HG03439 (cell line): Measurements from ENCODE around the gene TEX44.

ENCODE experiments used
- ATAC-seq: cut with Tn5 transposase; IDR thresholded peaks from one replicate; pipeline ENCODE4 v1.9.1; 2021; ENCODE audit warnings: mild to moderate bottlenecking, moderate library complexity; ENCODE audit not compliant: unreplicated experiment

TEX44 gene

DNA sequence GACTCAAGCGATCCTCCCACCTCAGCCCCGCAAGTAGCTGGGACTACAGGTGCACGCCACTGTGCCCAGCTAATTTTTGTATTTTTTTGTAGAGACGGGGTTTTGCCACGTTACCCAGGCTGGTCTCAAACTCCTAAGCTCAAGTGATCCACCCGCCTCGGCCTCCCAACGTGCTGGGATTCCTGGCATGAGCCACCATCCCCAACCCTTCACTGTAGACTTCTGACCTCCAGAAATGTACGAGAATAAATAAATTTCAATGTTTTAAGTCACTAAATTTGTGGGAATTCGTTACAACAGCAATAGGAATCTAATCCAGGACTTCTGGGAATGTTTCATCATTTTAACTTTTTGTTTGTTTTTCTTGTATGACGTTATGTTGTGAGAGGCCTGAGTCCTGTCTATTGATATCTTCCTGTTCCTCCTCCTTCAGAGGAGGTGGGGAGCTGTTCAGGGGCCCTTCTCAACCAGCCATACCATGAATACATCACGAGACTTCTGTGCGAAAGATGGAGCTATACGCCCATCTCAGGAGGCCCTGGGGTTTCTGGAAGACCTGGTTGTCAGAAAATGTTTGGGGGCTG, 40.0 kb downstream of the TEX44 start:
- no peak for ATAC-seq

DNA sequence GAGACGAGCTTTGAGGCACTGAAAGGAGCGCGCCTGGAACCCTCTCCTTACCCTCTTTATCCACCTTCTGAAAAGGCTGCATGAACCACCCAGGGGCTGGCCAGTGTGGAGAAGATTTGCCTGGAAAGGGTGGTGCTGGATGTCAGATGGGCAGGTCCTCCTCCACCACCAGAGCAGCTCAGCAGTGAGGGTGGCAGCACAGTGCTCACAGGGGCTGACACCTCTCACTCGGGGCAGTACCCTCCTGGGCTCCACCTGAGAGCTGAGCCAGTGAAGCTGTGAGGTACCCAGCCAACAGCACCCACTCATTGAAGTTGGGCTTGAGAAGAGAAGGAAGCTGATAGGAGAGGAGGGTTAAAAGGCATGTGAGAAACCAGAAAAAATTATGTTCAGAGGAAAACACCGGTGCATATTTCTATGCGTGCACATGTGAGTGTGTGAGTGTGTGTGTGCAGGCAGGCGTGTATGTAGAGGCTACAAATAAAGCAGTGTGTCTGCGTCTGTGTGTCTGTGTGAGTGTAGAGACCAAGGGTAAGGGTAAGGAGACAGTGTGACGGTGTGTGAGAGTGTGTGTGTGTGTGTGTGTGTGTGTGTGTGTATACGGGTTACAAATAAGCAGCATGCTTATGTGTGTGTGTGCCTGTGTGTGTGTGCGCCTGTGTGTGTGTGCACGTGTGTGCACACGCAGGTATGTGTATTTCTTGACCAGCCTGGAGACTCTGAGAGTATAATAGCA, 40.7 kb downstream of the TEX44 start:
- ATAC-seq = no peak

DNA sequence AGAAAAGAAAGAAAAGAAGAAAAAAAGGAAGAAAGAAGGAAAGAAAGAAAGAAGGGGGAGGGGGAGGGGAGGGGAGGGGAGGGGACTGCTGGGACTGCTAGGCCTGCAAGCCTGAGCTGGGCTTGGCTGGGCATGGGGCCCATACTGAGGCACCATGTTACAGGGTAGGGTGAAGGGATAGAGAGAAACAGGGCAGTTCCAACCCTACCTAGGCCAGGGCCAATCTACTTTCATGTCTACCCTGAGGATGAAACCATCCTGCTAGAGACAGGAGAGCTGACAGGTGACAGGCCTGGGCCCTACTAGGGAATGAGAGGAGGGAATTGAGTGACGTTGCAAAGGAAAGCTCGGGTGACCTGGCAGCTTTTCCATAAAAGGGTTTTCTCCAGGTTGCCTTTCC, 41.7 kb downstream of the TEX44 start:
- ATAC-seq = no peak

DNA sequence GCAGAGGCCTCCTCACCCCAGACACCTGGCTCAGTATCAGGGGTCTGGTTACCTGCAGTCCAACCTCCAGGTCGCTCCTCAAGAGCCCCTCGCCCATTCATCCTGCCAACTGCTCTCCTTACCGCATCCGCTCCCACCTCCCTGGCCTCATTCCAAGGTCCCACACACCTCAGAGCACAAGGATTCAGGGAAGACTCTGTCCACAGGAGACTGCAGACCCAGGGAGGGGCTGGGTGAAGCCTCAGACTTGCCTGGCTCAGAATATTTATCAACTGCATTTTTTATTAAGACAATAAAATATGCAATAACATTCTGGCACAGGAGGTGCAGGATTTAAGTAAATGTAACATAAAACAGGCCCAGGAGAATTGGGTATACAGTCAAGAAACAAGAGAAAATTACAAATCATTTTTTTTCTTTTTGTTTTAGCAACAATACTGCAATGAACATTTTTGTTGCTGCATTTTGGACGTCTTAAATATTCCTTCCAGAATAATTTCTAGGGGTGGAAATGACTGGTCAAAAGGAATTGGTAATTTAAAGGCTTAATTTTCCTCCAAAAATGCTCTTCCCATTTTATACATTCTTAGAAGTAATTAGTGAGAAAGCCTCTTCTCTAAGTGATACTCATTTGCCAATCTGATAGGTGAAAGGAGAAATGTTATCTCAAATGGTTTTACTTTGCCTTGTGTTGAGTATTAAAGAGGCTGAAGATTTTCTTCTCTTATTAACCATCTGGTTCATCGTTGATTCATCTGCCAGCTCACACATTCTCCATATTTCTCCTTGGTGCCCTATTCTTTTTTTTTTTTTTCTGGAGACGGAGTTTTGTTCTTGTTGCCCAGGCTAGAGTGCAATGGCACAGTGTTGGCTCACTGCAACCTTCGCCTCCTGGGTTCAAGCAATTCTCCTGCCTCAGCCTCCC, 42.5 kb downstream of the TEX44 start:
- ATAC-seq = no peak

DNA sequence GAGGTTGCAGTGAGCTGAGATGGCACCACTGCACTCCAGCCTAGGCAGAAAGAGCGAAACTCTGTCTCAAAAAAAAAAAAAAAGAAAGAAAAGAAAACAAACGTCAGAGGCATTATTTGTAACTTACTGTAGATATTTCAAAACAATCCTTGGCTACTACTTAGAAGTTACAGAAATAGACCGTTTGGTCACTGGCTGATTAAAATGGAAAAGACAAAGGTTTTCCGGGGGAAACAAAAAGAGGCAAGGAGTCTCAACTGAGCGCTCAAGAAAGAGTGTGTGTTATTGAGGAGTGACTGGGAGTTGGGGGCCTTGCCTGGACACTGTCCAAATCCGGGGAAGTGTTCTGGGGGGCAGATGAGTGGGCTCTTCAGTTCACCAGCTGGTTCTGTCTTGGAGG, 47.6 kb downstream of the TEX44 start:
- ATAC-seq = no peak

DNA sequence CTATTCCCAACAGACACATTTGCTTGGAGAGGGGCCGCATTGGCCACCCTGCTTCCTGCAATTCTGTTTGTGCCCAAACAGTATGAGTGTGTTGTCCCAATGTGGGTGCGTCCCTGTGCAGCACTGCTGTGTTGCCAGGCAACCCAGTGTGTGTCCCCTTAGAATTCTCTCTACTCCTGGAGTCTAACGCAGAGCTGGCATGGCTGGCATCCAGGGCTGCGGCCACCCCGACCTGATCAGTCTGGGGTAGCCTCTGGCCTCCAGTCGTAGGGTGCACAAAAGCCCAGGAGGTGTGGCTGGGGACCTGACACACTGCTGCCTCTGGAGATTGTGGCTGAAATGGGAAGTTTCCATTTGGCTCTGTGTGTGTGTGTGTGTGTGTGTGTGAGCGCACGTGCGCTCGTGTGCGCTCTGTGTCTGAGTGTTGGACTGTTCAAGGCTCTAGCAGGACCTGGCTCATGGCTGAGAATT, 48.0 kb downstream of the TEX44 start:
- ATAC-seq = no peak

DNA sequence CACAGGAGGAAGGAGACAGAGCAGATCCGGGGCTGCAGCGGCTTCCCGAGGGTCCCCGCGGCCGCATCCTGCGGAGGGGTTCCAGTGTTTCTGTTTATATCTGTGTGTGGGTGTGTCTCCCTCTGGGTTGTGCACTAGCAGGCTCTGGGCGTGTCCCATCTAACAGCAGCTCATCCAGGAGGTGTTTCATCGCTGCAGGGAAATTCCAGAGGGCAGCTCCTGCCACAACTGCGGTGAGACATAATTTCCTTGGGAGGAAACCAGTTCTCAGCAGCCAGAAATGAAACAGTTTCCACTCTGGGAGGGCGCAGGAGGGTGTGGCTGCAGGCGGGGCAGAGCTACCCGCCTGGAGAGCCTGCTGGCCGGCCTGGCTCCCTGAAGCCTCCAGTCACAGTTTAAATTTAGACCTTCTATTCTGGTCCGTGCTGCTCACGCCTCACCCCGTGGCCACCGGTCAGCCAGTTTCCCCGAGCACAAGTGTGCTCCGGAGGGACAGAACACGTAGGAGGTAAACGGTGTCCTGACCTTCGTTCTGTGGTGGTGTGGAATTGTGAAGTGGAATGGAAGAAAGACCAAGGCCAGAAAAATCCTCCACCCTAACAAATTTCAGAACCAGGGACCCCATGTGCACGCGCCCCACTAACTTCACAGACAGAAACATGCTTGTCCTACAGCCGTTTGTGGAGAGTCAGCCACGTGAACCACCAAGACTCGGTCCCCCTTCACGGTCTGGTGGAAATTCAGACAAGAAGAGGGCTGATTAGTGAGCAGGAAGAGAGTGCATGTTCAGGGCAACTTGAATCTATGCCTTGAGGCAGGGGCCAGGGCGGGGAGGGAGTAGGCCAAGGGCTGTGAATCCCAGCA, 50.2 kb downstream of the TEX44 start:
- ATAC-seq = no peak

DNA sequence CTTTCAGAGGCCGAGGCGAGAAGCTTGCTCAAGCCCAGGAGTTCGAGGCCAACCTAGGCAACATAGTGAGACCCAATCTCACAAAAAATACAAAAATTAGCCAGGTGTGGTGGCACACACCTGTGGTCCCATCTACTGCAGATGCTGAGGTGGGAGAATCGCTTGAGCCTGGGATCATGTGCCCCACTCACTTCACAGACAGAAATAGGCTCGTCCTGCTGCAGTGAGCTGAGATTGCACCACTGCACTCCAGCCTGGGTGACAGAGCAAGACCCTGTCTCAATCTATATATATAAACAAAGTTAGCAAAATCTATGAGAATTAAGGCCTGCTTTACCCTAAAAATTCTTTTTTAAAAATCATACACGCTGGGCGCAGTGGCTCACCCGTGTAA, 50.8 kb downstream of the TEX44 start:
- no peak for ATAC-seq
